DOHH2 (cell line): ENCODE results near the gene ERN1.

ENCODE experiments used
- H3F3A ChIP-seq: fragments of 200-600 bp; sonication (generic), shearing (Covaris generic); 2 replicates; pipeline ENCODE4 v1.6.0; 2016; ENCODE audit warnings: antibody characterized with exemption, mild to moderate bottlenecking; ENCODE audit not compliant: control insufficient read depth, insufficient read depth
- H3K27ac ChIP-seq: fragments of 200-600 bp; sonication (generic); 2 replicates; pipeline ENCODE4 v1.5.1; 2014; ENCODE audit warnings: low read depth, mild to moderate bottlenecking, low read length, moderate library complexity
- H3K27me3 ChIP-seq: fragments of 200-600 bp; sonication (generic); 2 replicates; pipeline ENCODE4 v1.6.1; 2014; ENCODE audit warnings: mild to moderate bottlenecking, low read length, mixed read lengths; ENCODE audit not compliant: control insufficient read depth
- H3K36me3 ChIP-seq: fragments of 200-600 bp; sonication (generic); 2 replicates; pipeline ENCODE4 v1.6.1; 2014; ENCODE audit warnings: mild to moderate bottlenecking, low read length, moderate library complexity, mixed read lengths; ENCODE audit not compliant: control insufficient read depth
- H3K4me1 ChIP-seq: fragments of 200-600 bp; sonication (generic); 2 replicates; pipeline ENCODE4 v1.6.1; 2014; ENCODE audit warnings: mild to moderate bottlenecking, low read length, mixed read lengths; ENCODE audit not compliant: control insufficient read depth
- H3K4me2 ChIP-seq: fragments of 200-600 bp; sonication (generic); 2 replicates; pipeline ENCODE4 v1.6.0; 2014; ENCODE audit warnings: mild to moderate bottlenecking, low read length, moderate library complexity
- H3K4me3 ChIP-seq: fragments of 200-600 bp; sonication (generic); 2 replicates; pipeline ENCODE4 v1.5.1; 2014; ENCODE audit warnings: mild to moderate bottlenecking, low read length, mixed read lengths
- H3K79me2 ChIP-seq: fragments of 200-600 bp; sonication (generic); 2 replicates; pipeline ENCODE4 v1.6.1; 2014; ENCODE audit warnings: mild to moderate bottlenecking, low read length, mixed read lengths; ENCODE audit not compliant: control insufficient read depth
- H3K9me2 ChIP-seq: fragments of 200-600 bp; sonication (generic); replicated peaks from 2 replicates; pipeline ENCODE4 v1.6.1; 2014; ENCODE audit warnings: mild to moderate bottlenecking, low read length, mixed read lengths; ENCODE audit not compliant: control insufficient read depth
- H3K9me3 ChIP-seq: fragments of 200-600 bp; sonication (generic); 2 replicates; pipeline ENCODE4 v1.6.1; 2014; ENCODE audit warnings: antibody characterized with exemption, low read length, mixed read lengths; ENCODE audit not compliant: control insufficient read depth, insufficient read depth
- H4K20me1 ChIP-seq: fragments of 200-600 bp; sonication (generic); 2 replicates; pipeline ENCODE4 v1.6.0; 2014; ENCODE audit warnings: low read depth, mild to moderate bottlenecking, antibody characterized with exemption, low read length, moderate library complexity; ENCODE audit not compliant: control insufficient read depth, insufficient read depth
- EZH2phosphoT487 ChIP-seq: fragments of 200-600 bp; sonication (generic); IDR thresholded peaks from 2 replicates; pipeline ENCODE4 v1.6.1; 2017; ENCODE audit warnings: borderline replicate concordance, mild to moderate bottlenecking, antibody characterized with exemption, low read length, moderate library complexity, mixed read lengths
- TF ChIP-seq, protein P1 (sequence below): fragments of 200-600 bp; sonication (generic); IDR thresholded peaks from one replicate; pipeline ENCODE4 v1.5.1; 2014; ENCODE audit warnings: antibody characterized with exemption, mild to moderate bottlenecking, low read depth, low read length; ENCODE audit not compliant: poor library complexity, severe bottlenecking

The ERN1 gene

DNA sequence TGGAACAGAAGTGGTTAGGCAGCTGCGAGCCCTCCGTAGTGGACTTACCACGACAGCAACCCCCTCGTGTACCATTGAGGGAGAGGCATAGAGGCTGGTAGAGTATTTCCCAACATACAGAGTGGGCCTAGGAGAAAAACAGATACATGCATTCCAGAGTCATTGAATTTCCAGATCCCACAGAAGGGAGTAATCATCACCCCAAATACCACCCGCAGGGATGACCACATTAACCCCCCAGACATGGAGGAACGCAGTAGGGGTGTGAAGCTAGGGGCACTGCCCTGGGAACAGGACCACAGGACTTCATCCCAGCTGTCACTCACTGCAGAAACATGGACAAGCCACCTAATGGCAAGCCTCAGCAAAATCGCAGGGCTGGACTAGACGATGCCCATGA is 64.8 kb downstream of the ERN1 start:
- H3F3A ChIP-seq = no peaks in the 10 kb centered on the region
- H3K4me2 ChIP-seq = no peak overlapping the region
- H3K79me2 ChIP-seq = no peaks in the 10 kb centered on the region
- H3K27ac ChIP-seq = no peak overlapping the region
- no peaks in the 10 kb centered on the region for H3K27me3 ChIP-seq
- H4K20me1 ChIP-seq = no peaks in the 10 kb centered on the region
- H3K36me3 ChIP-seq = no peaks in the 10 kb centered on the region
- peaks cover 6% of the 10 kb centered on the region; the same call in 1 of the 2 replicates for H3K9me3 ChIP-seq
- TF ChIP-seq, protein P1, sequence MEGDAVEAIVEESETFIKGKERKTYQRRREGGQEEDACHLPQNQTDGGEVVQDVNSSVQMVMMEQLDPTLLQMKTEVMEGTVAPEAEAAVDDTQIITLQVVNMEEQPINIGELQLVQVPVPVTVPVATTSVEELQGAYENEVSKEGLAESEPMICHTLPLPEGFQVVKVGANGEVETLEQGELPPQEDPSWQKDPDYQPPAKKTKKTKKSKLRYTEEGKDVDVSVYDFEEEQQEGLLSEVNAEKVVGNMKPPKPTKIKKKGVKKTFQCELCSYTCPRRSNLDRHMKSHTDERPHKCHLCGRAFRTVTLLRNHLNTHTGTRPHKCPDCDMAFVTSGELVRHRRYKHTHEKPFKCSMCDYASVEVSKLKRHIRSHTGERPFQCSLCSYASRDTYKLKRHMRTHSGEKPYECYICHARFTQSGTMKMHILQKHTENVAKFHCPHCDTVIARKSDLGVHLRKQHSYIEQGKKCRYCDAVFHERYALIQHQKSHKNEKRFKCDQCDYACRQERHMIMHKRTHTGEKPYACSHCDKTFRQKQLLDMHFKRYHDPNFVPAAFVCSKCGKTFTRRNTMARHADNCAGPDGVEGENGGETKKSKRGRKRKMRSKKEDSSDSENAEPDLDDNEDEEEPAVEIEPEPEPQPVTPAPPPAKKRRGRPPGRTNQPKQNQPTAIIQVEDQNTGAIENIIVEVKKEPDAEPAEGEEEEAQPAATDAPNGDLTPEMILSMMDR = no peak
- no peak for TF ChIP-seq EZH2phosphoT487
- peaks cover 14% of the 10 kb centered on the region for H3K4me1 ChIP-seq
- no peaks in the 10 kb centered on the region for H3K9me2 ChIP-seq
- H3K4me3 ChIP-seq = no peak overlapping the region

DNA sequence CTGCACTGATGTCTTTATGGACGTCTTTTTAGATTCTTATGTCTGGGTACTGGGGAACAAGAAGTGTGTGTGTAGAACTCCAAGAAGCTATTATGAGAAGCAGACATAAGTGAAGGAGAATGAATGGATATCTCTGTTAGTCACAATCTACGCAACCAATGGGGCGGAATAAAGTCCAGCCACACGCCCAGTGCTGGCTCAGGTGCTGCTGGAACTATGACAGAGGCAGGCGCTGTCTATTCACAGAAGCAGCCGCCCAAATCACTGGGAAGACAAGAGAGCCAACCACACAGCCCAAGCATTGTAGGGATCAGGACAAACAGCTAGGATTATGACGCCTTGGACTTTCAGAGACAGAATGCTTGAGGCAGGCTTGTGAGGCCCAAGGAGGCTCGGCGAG is 65.6 kb downstream of the ERN1 start:
- Histone ChIP-seq H3K4me2 (no peak overlapping the region), H3K9me3 (peaks cover 2% of the 10 kb centered on the region; the same call in 1 of the 2 replicates), H4K20me1 (no peaks in the 10 kb centered on the region), H3K4me1 (peaks cover 15% of the 10 kb centered on the region), H3K79me2 (no peaks in the 10 kb centered on the region), H3K27ac (no peak overlapping the region), H3F3A (no peaks in the 10 kb centered on the region), H3K36me3 (no peaks in the 10 kb centered on the region), H3K4me3 (no peak overlapping the region), H3K27me3 (no peaks in the 10 kb centered on the region), H3K9me2 (no peaks in the 10 kb centered on the region)
- no peak for TF ChIP-seq EZH2phosphoT487

DNA sequence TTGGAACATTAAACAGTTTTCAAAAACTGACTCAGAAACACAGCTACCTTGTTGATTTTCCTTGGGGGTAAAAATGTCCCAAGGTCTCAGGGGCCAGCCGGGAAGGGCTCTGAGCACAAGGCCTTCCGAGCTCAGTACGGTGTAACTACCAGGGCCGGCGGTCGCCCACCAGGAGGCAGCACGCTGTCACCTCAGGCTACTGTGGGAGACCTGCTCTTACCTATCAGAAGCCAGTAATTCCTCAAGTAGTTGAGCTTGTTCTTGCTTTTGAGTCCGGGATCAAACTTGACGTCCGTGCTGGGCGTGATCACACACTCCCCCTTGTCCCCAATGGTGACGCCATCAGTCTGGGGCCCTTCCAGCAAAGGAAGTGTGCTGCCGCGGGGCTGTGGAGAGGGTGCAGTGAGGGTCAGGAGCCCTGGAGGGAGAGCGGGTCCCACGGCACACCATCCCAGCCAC is 66.1 kb downstream of the ERN1 start:
- Histone ChIP-seq H3K4me3 (no peak overlapping the region), H3K9me3 (no peaks in the 10 kb centered on the region), H3K9me2 (no peaks in the 10 kb centered on the region), H3K36me3 (no peaks in the 10 kb centered on the region), H3K27ac (no peak overlapping the region), H4K20me1 (no peaks in the 10 kb centered on the region), H3F3A (no peaks in the 10 kb centered on the region), H3K4me2 (no peak overlapping the region), H3K79me2 (no peaks in the 10 kb centered on the region), H3K27me3 (no peaks in the 10 kb centered on the region), H3K4me1 (peaks cover 15% of the 10 kb centered on the region)
- TF ChIP-seq, protein P1 = peak; percentile 34
- TF ChIP-seq EZH2phosphoT487 = no peak

DNA sequence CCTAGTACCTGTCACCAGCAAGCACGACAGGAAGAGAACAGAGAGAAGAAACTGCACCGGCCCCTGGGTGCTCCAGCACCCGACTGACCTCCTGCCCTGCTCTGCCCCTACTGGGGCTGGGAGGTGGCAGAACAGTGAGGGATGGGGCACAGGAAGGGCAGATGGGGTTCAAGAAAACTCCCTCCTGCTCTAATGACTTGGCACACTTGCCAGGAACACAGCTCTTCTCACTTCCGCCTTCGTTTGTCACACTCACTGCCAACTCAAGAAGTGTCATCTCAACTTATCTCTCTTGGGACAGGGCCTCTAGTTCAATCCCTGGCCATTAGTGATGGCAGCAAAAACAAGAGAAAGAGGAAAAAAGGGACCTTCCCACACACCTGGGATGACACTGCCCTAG is 66.9 kb downstream of the ERN1 start:
- Histone ChIP-seq H4K20me1 (no peaks in the 10 kb centered on the region), H3K9me3 (no peaks in the 10 kb centered on the region), H3K9me2 (no peaks in the 10 kb centered on the region), H3K4me1 (peaks cover 15% of the 10 kb centered on the region), H3K27ac (no peak overlapping the region), H3K79me2 (no peaks in the 10 kb centered on the region), H3K27me3 (no peaks in the 10 kb centered on the region), H3K4me2 (peak overlapping the region; percentile 40; the same call in 1 of the 2 replicates), H3F3A (no peaks in the 10 kb centered on the region), H3K4me3 (no peak overlapping the region), H3K36me3 (no peaks in the 10 kb centered on the region)
- TF ChIP-seq, protein P1 = no peak
- TF ChIP-seq EZH2phosphoT487 = no peak
